HG03520 (cell line): ENCODE measurements around the gene FAM163B.
"Not testable (repeated sequence)": the region's sequence is repeated elsewhere in the genome, so short reads cannot be mapped to it uniquely, and the experiment has no call there.

Experiments
- ATAC-seq: cut with Tn5 transposase; IDR thresholded peaks from one replicate; pipeline ENCODE4 v1.9.1; 2021; ENCODE audit warnings: mild to moderate bottlenecking, moderate library complexity; ENCODE audit not compliant: unreplicated experiment

The FAM163B gene

GRCh38 chr9:133570691-133571080, 38.5 kb downstream of the FAM163B start:
- no peak for ATAC-seq

GRCh38 chr9:133569891-133570690, 39.1 kb downstream of the FAM163B start:
- ATAC-seq: no peak

DNA sequence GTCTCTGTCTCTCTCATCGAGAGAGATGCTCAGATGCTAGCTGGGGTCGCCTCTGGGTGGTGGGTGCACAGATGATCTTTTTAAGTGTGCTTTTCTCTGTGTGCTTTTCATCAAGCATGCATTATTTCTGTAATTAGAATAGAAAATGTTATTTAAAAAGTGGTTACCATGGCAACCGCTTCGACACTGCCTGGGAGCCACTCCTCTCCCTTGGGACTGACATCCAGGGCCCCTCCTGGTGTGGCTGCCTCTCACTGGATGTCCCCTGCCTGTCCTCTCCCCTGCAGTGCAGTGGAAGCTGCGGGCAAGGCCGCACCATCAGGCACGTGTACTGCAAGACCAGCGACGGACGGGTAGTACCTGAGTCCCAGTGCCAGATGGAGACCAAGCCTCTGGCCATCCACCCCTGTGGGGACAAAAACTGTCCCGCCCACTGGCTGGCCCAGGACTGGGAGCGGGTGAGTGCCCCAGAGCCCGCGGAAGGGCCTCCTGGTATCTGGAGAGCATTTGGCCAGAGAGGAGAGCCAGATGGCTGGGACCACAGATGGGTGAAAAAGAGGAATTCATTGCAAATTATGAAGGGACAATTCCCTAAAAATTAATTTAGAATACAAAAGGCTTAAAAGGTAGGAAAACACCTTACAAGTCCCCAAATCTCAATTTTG, 39.9 kb downstream of the FAM163B start:
- no peak for ATAC-seq

GRCh38 chr9:133568186-133568585, 41.0 kb downstream of the FAM163B start:
- ATAC-seq: no peak

GRCh38 chr9:133566817-133567216, 42.4 kb downstream of the FAM163B start:
- no peak for ATAC-seq

GRCh38 chr9:133566382-133566781, 42.8 kb downstream of the FAM163B start:
- no peak for ATAC-seq

GRCh38 chr9:133564451-133565116, 44.6 kb downstream of the FAM163B start:
- no peak for ATAC-seq

- ATAC-seq: not testable (repeated sequence)
Measured at GRCh38 chr9:133563814-133564213, 45.4 kb downstream of the FAM163B start.

- ATAC-seq: no peak
Measured at GRCh38 chr9:133563291-133563796, 45.8 kb downstream of the FAM163B start.

GRCh38 chr9:133562611-133563290, 46.4 kb downstream of the FAM163B start:
- ATAC-seq: no peak

DNA sequence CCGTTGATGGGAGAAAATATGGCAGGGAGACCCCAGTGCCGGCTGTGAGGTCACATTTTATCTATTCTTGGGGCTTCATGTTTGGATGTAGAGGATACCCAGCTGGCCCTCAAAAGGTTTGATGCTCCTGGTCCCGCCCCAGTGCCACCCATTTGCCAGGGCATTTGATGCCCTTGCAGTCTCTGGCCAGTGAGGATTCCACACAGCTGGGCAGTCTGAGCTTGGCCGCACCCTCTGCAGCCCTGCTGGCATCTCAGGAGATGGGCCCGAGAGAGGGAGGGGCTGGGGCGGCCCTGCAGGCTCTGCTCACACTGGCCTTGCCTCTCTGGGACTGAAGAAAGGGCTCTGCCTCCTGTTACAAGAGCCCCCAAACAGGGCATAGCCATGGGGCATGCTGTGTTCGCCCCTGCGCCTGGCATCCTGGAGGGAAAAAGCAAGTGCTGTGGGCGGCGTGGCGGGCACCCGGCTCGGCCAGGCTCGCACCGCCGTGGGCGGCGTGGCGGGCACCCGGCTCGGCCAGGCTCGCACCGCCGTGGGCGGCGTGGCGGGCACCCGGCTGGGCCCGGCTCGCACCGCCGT, 47.1 kb downstream of the FAM163B start:
- ATAC-seq: no peak

- no peak for ATAC-seq
Measured at GRCh38 chr9:133560944-133561343, 48.2 kb downstream of the FAM163B start.

DNA sequence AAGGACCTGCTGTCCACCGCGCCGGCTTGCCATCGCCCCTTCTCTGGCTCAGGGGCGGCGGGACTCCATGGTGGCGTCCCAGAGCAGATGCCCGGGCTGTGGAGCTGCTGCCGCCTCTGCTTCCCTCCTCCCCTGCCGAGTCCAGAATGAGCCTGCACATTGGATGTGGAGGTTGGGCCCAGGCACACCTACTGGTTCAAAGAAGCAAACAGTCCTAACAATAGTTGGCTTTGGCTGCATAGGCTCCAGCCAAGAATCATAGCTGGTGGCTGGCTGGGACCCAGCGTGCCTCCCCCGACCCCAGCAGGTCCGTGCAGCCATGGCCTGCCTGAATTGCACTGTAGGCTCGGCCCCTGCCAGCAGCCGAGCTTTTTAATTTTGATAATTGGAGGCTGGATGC, 48.9 kb downstream of the FAM163B start:
- no peak for ATAC-seq

GRCh38 chr9:133558191-133559126, 50.7 kb downstream of the FAM163B start:
- ATAC-seq: no peak

DNA sequence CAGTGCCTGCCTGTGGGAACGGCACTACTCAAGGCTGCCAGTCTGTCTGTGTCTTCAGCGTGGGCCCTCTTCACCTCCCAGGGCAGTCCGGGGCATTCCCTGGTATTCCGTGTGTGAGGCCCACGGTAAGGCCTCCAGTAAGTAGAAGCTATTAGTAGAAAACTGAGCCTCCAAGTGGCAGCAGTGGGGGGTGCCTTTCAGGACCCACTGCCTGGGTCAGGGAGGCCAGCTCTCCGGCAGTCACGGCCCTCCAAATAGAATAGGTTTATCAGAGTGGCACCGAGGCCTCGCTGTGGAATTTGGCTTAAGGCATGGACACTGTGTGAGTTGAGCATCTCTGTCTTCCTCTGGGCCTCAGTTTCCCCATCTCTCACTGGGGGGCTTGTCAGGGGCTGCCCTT, 51.6 kb downstream of the FAM163B start:
- ATAC-seq: no peak

DNA sequence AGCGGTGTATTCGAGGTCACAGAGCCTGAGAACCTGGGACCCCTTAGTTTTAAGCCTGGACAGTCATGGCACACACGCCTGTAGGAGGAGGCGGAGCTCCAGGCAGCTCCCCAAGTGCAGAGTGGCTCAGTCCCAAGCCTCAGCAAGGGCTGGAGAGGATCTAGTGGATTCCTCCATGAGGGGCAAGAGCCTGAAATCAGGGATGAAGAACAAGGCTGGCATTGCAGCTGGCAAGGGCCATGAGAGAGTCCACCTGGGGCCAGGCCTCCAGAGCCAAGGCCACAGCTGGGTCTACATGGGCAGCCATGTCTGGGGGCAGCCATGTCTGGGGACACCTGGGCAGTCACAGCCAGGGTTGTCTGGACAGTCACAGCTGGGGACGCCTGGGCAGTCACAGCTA, 52.8 kb downstream of the FAM163B start:
- no peak for ATAC-seq

DNA sequence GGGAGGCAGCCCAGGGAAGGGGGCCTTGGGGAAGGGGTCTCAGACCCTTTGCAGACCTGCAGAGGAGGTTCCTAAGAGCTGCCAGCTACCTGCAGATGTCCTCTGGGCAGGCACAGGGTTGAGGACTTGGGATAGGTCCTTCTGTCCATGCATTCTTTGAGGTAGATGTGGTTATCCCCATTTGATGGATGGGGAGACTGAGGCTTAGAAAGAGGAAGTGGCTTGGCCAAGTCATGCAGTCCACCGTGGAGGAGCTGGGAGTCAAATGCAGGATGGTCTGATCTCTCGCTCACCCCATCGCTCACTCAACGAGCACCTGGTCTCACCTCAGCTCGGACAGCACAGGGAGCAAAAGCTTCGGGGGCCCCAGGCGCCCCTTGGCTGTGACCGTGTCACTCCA, 54.5 kb downstream of the FAM163B start:
- no peak for ATAC-seq

DNA sequence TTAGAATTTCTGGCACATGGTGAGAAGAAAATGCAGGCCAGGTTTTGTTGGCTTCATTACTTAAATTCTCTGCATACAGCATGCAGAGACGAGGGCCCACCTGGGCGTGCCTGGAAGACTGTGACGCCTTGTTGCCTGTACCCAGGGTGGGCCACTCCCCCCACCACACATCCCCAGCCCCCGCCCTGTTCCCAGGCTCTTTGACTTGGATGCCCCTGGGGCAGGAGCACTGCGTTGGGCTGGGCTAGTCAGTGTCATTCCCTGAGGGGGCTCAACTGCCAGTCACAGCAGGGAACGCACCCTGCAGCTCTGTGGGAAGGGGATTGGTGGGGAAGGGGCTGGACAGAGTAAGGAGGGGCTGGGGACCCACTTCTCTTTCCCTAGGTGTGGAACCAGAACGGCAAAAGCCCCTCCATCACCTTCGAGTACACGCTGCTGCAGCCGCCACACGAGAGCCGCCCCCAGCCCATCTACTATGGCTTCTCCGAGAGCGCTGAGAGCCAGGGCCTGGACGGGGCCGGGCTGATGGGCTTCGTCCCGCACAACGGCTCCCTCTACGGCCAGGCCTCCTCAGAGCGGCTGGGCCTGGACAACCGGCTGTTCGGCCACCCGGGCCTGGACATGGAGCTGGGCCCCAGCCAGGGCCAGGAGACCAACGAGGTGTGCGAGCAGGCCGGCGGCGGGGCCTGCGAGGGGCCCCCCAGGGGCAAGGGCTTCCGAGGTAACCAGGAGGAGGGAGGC, 55.0 kb downstream of the FAM163B start:
- ATAC-seq: no peak

- no peak for ATAC-seq
Measured at GRCh38 chr9:133553123-133553522, 56.1 kb downstream of the FAM163B start.
